PC-3 (cell line): ENCODE measurements around the gene TUBGCP5. TPM values are rescaled to one million over a fixed set of nuclear protein-coding genes. Genes with fewer than 3 reads are reported as not detected.

Experiments used
- ATAC-seq: fragments of 200-7000 bp; cut with Tn5 transposase; 2 replicates; pipeline ENCODE4 v1.9.1; 2020; ENCODE audit warnings: mild to moderate bottlenecking, moderate library complexity
- BruUV-seq: library from RNA; stranded (reverse); fragments of 400-500 nt; replicated peaks from 2 replicates; lab custom pipeline; 2021; lab: Mats Ljungman, UMichigan
- CTCF ChIA-PET: fragments of 300-600 bp; sonication (Branson Sonifier 250); formaldehyde crosslinking; loops from one replicate; lab custom pipeline; 2022; ENCODE audit warnings: antibody characterized with exemption; lab: Charles Lee
- POLR2A ChIA-PET: fragments of 300-600 bp; sonication (Branson Sonifier 250); formaldehyde crosslinking; loops from one replicate; lab custom pipeline; 2022; ENCODE audit warnings: antibody characterized with exemption; ENCODE audit not compliant: unreplicated experiment; lab: Charles Lee
- DNase-seq: peaks from one replicate; pipeline ENCODE4 v3.0.0-alpha.2; 2015
- H2AFZ ChIP-seq: fragments of 300-600 bp; sonication (generic); 2 replicates; pipeline ENCODE4 v1.6.0; 2016; ENCODE audit warnings: antibody characterized with exemption, low read length
- H3F3A ChIP-seq: fragments of 300-600 bp; sonication (generic); one replicate; pipeline ENCODE4 v1.6.0; 2017; ENCODE audit warnings: antibody characterized with exemption, low read length, control low read depth, mild to moderate bottlenecking; ENCODE audit not compliant: unreplicated experiment
- H3K27ac ChIP-seq: fragments of 300-600 bp; sonication (generic); 2 replicates; pipeline ENCODE4 v1.5.1; 2016; ENCODE audit warnings: mild to moderate bottlenecking, low read length
- H3K27me3 ChIP-seq: fragments of 300-600 bp; sonication (generic); 2 replicates; pipeline ENCODE4 v1.6.1; 2016; ENCODE audit warnings: low read length, mixed read lengths
- H3K36me3 ChIP-seq: fragments of 300-600 bp; sonication (generic); 2 replicates; pipeline ENCODE4 v1.6.1; 2016; ENCODE audit warnings: low read depth, mixed run types, low read length, mixed read lengths
- H3K4me1 ChIP-seq: fragments of 300-600 bp; sonication (generic); 2 replicates; pipeline ENCODE4 v1.5.1; 2016; ENCODE audit warnings: low read length; ENCODE audit not compliant: insufficient read depth
- H3K4me2 ChIP-seq: fragments of 300-600 bp; sonication (generic); 2 replicates; pipeline ENCODE4 v1.6.0; 2016; ENCODE audit warnings: low read length
- H3K4me3 ChIP-seq: fragments of 300-600 bp; sonication (generic); 2 replicates; pipeline ENCODE4 v1.5.1; 2016; ENCODE audit warnings: mild to moderate bottlenecking, low read length, mixed read lengths
- H3K79me2 ChIP-seq: fragments of 300-600 bp; sonication (generic); 2 replicates; pipeline ENCODE4 v1.6.1; 2017; ENCODE audit warnings: low read length, mixed read lengths
- H3K9ac ChIP-seq: fragments of 300-600 bp; sonication (generic); 2 replicates; pipeline ENCODE4 v1.6.0; 2016; ENCODE audit warnings: mild to moderate bottlenecking, low read length
- H3K9me2 ChIP-seq: fragments of 300-600 bp; sonication (generic); replicated peaks from 2 replicates; pipeline ENCODE4 v1.6.1; 2016; ENCODE audit warnings: mixed run types, low read length, mixed read lengths
- H3K9me3 ChIP-seq: fragments of 300-600 bp; sonication (generic); 2 replicates; pipeline ENCODE4 v1.6.1; 2016; ENCODE audit warnings: low read length, mixed read lengths
- H4K20me1 ChIP-seq: fragments of 300-600 bp; sonication (generic); 2 replicates; pipeline ENCODE4 v1.6.1; 2016; ENCODE audit warnings: low read length, mixed read lengths
- CTCF ChIP-seq: fragments of 300-600 bp; sonication (generic); conservative IDR thresholded peaks from 2 replicates; pipeline ENCODE4 v1.5.1; 2017; ENCODE audit warnings: antibody characterized with exemption, low read depth, mild to moderate bottlenecking, low read length
- EZH2 ChIP-seq: fragments of 300-600 bp; sonication (generic); IDR thresholded peaks from one replicate; pipeline ENCODE4 v1.6.1; 2017; ENCODE audit warnings: antibody characterized with exemption, mild to moderate bottlenecking, low read length; ENCODE audit not compliant: unreplicated experiment
- EZH2phosphoT487 ChIP-seq: fragments of 300-600 bp; sonication (generic); IDR thresholded peaks from 2 replicates; pipeline ENCODE4 v1.6.1; 2018; ENCODE audit warnings: mild to moderate bottlenecking, antibody characterized with exemption, low read length, borderline replicate concordance
- intact Hi-C: fragments of 100-400 bp; cut with micrococcal nuclease; formaldehyde crosslinking; loops from 2 replicates; pipeline ENCODE4 v1.9.0; 2023
- total RNA-seq: library from RNA; depleted of rRNA; stranded (reverse); fragments of >200 nt; gene quantifications from 2 replicates; pipeline ENCODE4 v1.2.3, GENCODE V29; 2014

TUBGCP5 gene
- total RNA-seq, 1 experiment from 2014 or later = 33.4 TPM

GRCh38 chr15:23055316-23055715 is 15.9 kb upstream of the TUBGCP5 start:
- ChIA-PET CTCF (no interaction called here), POLR2A (no interaction called here)
- no peak for ATAC-seq
- no peaks in the 10 kb centered on the region for H3K9me3 ChIP-seq
- no peaks in the 10 kb centered on the region for H3F3A ChIP-seq
- H3K9me2 ChIP-seq = no peaks in the 10 kb centered on the region
- TF ChIP-seq EZH2phosphoT487 (no peak), CTCF (no peak), EZH2 (no peak)
- H3K9ac ChIP-seq = no peak overlapping the region
- H3K4me2 ChIP-seq = no peak overlapping the region
- DNase-seq = no peak
- H3K4me1 ChIP-seq = no peaks in the 10 kb centered on the region
- no peaks in the 10 kb centered on the region for H4K20me1 ChIP-seq
- H2AFZ ChIP-seq = no peak overlapping the region
- H3K4me3 ChIP-seq = no peak overlapping the region
- no peaks in the 10 kb centered on the region for H3K79me2 ChIP-seq
- BruUV-seq = no TSS peak
- no peak overlapping the region for H3K27ac ChIP-seq
- no peaks in the 10 kb centered on the region for H3K36me3 ChIP-seq
- intact Hi-C loops = no loop called here
- H3K27me3 ChIP-seq = peaks cover 45% of the 10 kb centered on the region

GRCh38 chr15:23052522-23052921 is 13.2 kb upstream of the TUBGCP5 start:
- Histone ChIP-seq H4K20me1 (no peaks in the 10 kb centered on the region), H3K27me3 (peaks cover 44% of the 10 kb centered on the region), H3K9ac (no peak overlapping the region), H3K27ac (no peak overlapping the region), H3K79me2 (no peaks in the 10 kb centered on the region), H2AFZ (no peak overlapping the region), H3K9me3 (no peaks in the 10 kb centered on the region), H3K4me2 (no peak overlapping the region), H3F3A (no peaks in the 10 kb centered on the region), H3K4me1 (no peaks in the 10 kb centered on the region), H3K9me2 (no peaks in the 10 kb centered on the region), H3K36me3 (no peaks in the 10 kb centered on the region), H3K4me3 (no peak overlapping the region)
- ChIA-PET POLR2A (interaction anchor here (0.6 kb wide), 1 partner anchor 72 kb away, joined by 8 read pairs; no protein-coding TSS in a partner anchor), CTCF (no interaction called here)
- no peak for DNase-seq
- BruUV-seq = no TSS peak
- intact Hi-C loops = no loop called here
- ATAC-seq = no peak
- TF ChIP-seq CTCF = no peak

GRCh38 chr15:23050708-23051107 is 11.3 kb upstream of the TUBGCP5 start:
- no peak overlapping the region for H2AFZ ChIP-seq
- intact Hi-C loops = no loop called here

More at GRCh38 chr15:23050708-23051107, 11.3 kb upstream of the TUBGCP5 start:
- no peaks in the 10 kb centered on the region for H4K20me1 ChIP-seq
- ATAC-seq (no peak), DNase-seq (no peak)
- H3K4me3 ChIP-seq = no peak overlapping the region
- no peaks in the 10 kb centered on the region for H3F3A ChIP-seq
- H3K79me2 ChIP-seq = no peaks in the 10 kb centered on the region
- no peaks in the 10 kb centered on the region for H3K36me3 ChIP-seq
- ChIA-PET POLR2A (no interaction called here), CTCF (no interaction called here)
- no peak for TF ChIP-seq EZH2phosphoT487
- no peak overlapping the region for H3K9ac ChIP-seq
- peaks cover 29% of the 10 kb centered on the region for H3K27me3 ChIP-seq
- H3K4me2 ChIP-seq = no peak overlapping the region
- no peaks in the 10 kb centered on the region for H3K4me1 ChIP-seq
- no peaks in the 10 kb centered on the region for H3K9me2 ChIP-seq
- no TSS peak for BruUV-seq
- H3K9me3 ChIP-seq = no peaks in the 10 kb centered on the region
- H3K27ac ChIP-seq = no peak overlapping the region
